Keratinocyte (primary cell): ENCODE measurements around the gene HAPLN1. TPM values are rescaled to one million over a fixed set of nuclear protein-coding genes. Genes with fewer than 3 reads are reported as not detected.

ENCODE experiments used
- DNase-seq: peaks from one replicate; pipeline ENCODE4 v3.0.0-alpha.2; 2011; ENCODE audit warnings: low read depth, missing footprints, low spot score
- FAIRE-seq: peaks from 2 replicates; lab custom pipeline; 2011; peaks lifted over from hg19 to GRCh38; lab: Jason Lieb, UNC
- H2AFZ ChIP-seq: 2 replicates; pipeline ENCODE4 v1.6.0; 2012; ENCODE audit warnings: low read length, control low read depth, inconsistent platforms; ENCODE audit not compliant: control insufficient read depth
- H3K27ac ChIP-seq: 2 replicates; pipeline ENCODE4 v1.5.1; 2011; ENCODE audit warnings: low read length; ENCODE audit not compliant: control insufficient read depth, insufficient read depth
- H3K27me3 ChIP-seq: 3 replicates; pipeline ENCODE4 v1.6.0; 2011; ENCODE audit warnings: low read length; ENCODE audit not compliant: control insufficient read depth, insufficient read depth; ENCODE audit errors: extremely low read depth
- H3K36me3 ChIP-seq, 2 experiments: 2 replicates in 1 of 2; 3 replicates in 1 of 2; pipeline ENCODE4 v1.5.1; 2011; ENCODE audit warnings: low read length in 2 of 2, mild to moderate bottlenecking in 1 of 2; ENCODE audit not compliant: control insufficient read depth in 2 of 2, insufficient read depth in 2 of 2; ENCODE audit errors: extremely low read depth in 1 of 2
- H3K4me1 ChIP-seq: 3 replicates; pipeline ENCODE4 v1.5.1; 2011; ENCODE audit warnings: low read length; ENCODE audit not compliant: control insufficient read depth, insufficient read depth; ENCODE audit errors: extremely low read depth
- H3K4me2 ChIP-seq: 3 replicates; pipeline ENCODE4 v1.6.0; 2011; ENCODE audit warnings: low read depth, low read length; ENCODE audit not compliant: control insufficient read depth, insufficient read depth; ENCODE audit errors: extremely low read depth
- H3K4me3 ChIP-seq, 3 experiments: fragments of 200-600 bp in 1 of 3; sonication (generic) in 1 of 3; 2 replicates in 2 of 3; 3 replicates in 1 of 3; pipeline ENCODE4 v1.5.1; 2011 to 2016; ENCODE audit warnings: low read length in 3 of 3, mild to moderate bottlenecking in 3 of 3, control low read depth in 2 of 3, inconsistent platforms in 1 of 3, low read depth in 1 of 3, mixed read lengths in 1 of 3, mixed run types in 1 of 3, moderate library complexity in 1 of 3; ENCODE audit not compliant: control insufficient read depth in 2 of 3, insufficient read depth in 2 of 3; ENCODE audit errors: extremely low read depth in 1 of 3
- H3K79me2 ChIP-seq: 2 replicates; pipeline ENCODE4 v1.6.0; 2012; ENCODE audit warnings: low read length; ENCODE audit not compliant: control insufficient read depth, insufficient read depth
- H3K9ac ChIP-seq: 3 replicates; pipeline ENCODE4 v1.6.0; 2011; ENCODE audit warnings: low read length; ENCODE audit not compliant: control insufficient read depth, insufficient read depth; ENCODE audit errors: extremely low read depth
- H3K9me1 ChIP-seq: 3 replicates; pipeline ENCODE4 v1.6.0; 2011; ENCODE audit warnings: low read length; ENCODE audit not compliant: control insufficient read depth, insufficient read depth; ENCODE audit errors: extremely low read depth
- H3K9me3 ChIP-seq: 2 replicates; pipeline ENCODE4 v1.5.1; 2012; ENCODE audit warnings: low read depth, low read length; ENCODE audit not compliant: control insufficient read depth
- H4K20me1 ChIP-seq: 3 replicates; pipeline ENCODE4 v1.6.0; 2011; ENCODE audit warnings: low read length; ENCODE audit not compliant: control insufficient read depth, insufficient read depth; ENCODE audit errors: extremely low read depth
- CTCF ChIP-seq, 3 experiments: IDR thresholded peaks in 1 of 3; conservative IDR thresholded peaks in 1 of 3; optimal IDR thresholded peaks in 1 of 3; 2 replicates in 2 of 3; 3 replicates in 1 of 3; pipeline versions ENCODE3 to v1.5.1; 2011; ENCODE audit warnings: low read length in 3 of 3, mild to moderate bottlenecking in 3 of 3, moderate library complexity in 2 of 3, control low read depth in 1 of 3, inconsistent platforms in 1 of 3; ENCODE audit not compliant: insufficient read depth in 2 of 3; ENCODE audit errors: extremely low read depth in 1 of 3
- EZH2 ChIP-seq: IDR thresholded peaks from one replicate; pipeline ENCODE4 v1.6.1; 2012; ENCODE audit warnings: inconsistent platforms, mild to moderate bottlenecking, low read length, moderate library complexity
- dilution Hi-C: fragments of 300-500 bp; cut with MboI; formaldehyde crosslinking; loops from one replicate; pipeline ENCODE4 v1.7.0; 2020; ENCODE audit warnings: low sequenced_read_pairs; ENCODE audit not compliant: extremely low pct_ligation_motif_present
- polyA plus RNA-seq, 5 experiments: library from polyadenylated mRNA; depleted of rRNA in 3 of 5; stranded (reverse) in 3 of 5; stranded (forward) in 1 of 5; unstranded in 1 of 5; fragments of >200 nt; gene quantifications; 1 replicate in 1 of 5; 2 replicates in 3 of 5; 3 replicates in 1 of 5; pipeline versions ENCODE4 v1.2.1 to v1.2.3, GENCODE V29; 2011 to 2012; ENCODE audit warnings: missing spikeins in 2 of 5, low read depth in 1 of 5, low replicate concordance in 1 of 5

Gene HAPLN1
- polyA plus RNA-seq, 1 donor (not counting 4 experiments of a cell fraction or from before 2014, with no cell fraction given) = not detected

GRCh38 chr5:83686251-83686650, 34.4 kb downstream of the HAPLN1 start:
- Histone ChIP-seq H3K9ac (no peak overlapping the region), H3K4me3 (no peak overlapping the region), H2AFZ (no peak overlapping the region), H3K27ac (no peak overlapping the region), H3K4me1 (no peaks in the 10 kb centered on the region), H3K9me3 (no peaks in the 10 kb centered on the region), H3K27me3 (no peaks in the 10 kb centered on the region), H3K4me2 (no peak overlapping the region), H3K36me3 (no peaks in the 10 kb centered on the region), H4K20me1 (no peaks in the 10 kb centered on the region), H3K9me1 (no peaks in the 10 kb centered on the region), H3K79me2 (no peaks in the 10 kb centered on the region)
- DNase-seq = no peak
- no peak for FAIRE-seq
- dilution Hi-C loops = no loop called here
- TF ChIP-seq CTCF (optimal IDR thresholded peaks at IDR 0.05 in 1 of 3, IDR thresholded peaks at IDR 0.05 in 1 of 3, conservative IDR thresholded peaks at IDR 0.05 in 1 of 3; ENCODE audit: extremely low read depth in 1 of 3, insufficient read depth in 2 of 3, low read length in 3 of 3) (no peak), EZH2 (no peak)

DNA sequence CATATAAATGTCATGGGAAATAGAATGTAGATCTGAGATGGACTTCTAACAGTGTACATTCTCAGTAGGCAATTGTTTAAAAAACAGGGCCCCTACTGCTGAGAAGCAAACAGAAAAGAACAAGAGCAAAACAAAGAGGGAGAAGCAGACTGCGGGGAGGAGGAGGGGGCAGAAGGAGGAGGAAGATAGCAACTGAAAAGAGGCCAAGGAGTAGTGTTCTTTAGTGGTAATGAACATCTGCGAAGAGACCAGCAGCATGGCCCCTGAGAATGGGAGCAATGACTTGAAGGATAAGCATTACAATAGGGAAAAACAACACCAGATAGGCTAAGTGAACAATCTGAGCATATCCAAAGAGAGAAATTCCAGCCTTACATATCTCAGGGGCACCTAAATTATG, 36.8 kb downstream of the HAPLN1 start:
- Histone ChIP-seq H3K79me2 (no peaks in the 10 kb centered on the region), H3K27ac (no peak overlapping the region), H3K4me3 (no peak overlapping the region), H3K9me3 (no peaks in the 10 kb centered on the region), H3K4me1 (no peaks in the 10 kb centered on the region), H3K27me3 (no peaks in the 10 kb centered on the region), H2AFZ (no peak overlapping the region), H3K9me1 (no peaks in the 10 kb centered on the region), H3K9ac (no peak overlapping the region), H4K20me1 (no peaks in the 10 kb centered on the region), H3K4me2 (no peak overlapping the region), H3K36me3 (no peaks in the 10 kb centered on the region)
- DNase-seq (no peak), FAIRE-seq (no peak)
- dilution Hi-C loops = no loop called here
- no peak for TF ChIP-seq CTCF (optimal IDR thresholded peaks at IDR 0.05 in 1 of 3, IDR thresholded peaks at IDR 0.05 in 1 of 3, conservative IDR thresholded peaks at IDR 0.05 in 1 of 3; ENCODE audit: extremely low read depth in 1 of 3, insufficient read depth in 2 of 3, low read length in 3 of 3)
- no peak for TF ChIP-seq EZH2
